VCaP (cell line): ENCODE results near the gene CLDND1.
"Not testable (repeated sequence)": the region's sequence is repeated elsewhere in the genome, so short reads cannot be mapped to it uniquely, and the experiment has no call there.

Experiments used
- H3K27ac ChIP-seq: fragments of 450-650 bp; 2 replicates; pipeline ENCODE4 v1.5.1; 2017
- CTCF ChIP-seq: fragments of 450-650 bp; conservative IDR thresholded peaks from 2 replicates; pipeline ENCODE4 v1.5.1; 2017; ENCODE audit warnings: mild to moderate bottlenecking, moderate library complexity

CLDND1 gene

GRCh38 chr3:98561727-98562521, 39.2 kb upstream of the CLDND1 start:
- no peak for TF ChIP-seq CTCF
- H3K27ac ChIP-seq = no peak overlapping the region

GRCh38 chr3:98560911-98561310, 38.2 kb upstream of the CLDND1 start:
- TF ChIP-seq CTCF = no peak
- no peak overlapping the region for H3K27ac ChIP-seq

GRCh38 chr3:98559769-98560168, 37.1 kb upstream of the CLDND1 start:
- not testable (repeated sequence) for H3K27ac ChIP-seq

GRCh38 chr3:98558100-98558827, 35.6 kb upstream of the CLDND1 start:
- H3K27ac ChIP-seq = no peak overlapping the region
- no peak for TF ChIP-seq CTCF

- no peak for TF ChIP-seq CTCF
- no peak overlapping the region for H3K27ac ChIP-seq
Measured at GRCh38 chr3:98557324-98558010, 34.8 kb upstream of the CLDND1 start.

GRCh38 chr3:98556164-98557130, 33.7 kb upstream of the CLDND1 start:
- no peak overlapping the region for H3K27ac ChIP-seq
- no peak for TF ChIP-seq CTCF

GRCh38 chr3:98555025-98555379, 32.3 kb upstream of the CLDND1 start:
- no peak overlapping the region for H3K27ac ChIP-seq
- no peak for TF ChIP-seq CTCF
